Right renal pelvis (tissue), 4 donors: ENCODE data around the gene SPATS2L. TPM values are rescaled to one million over a fixed set of nuclear protein-coding genes. Genes with fewer than 3 reads are reported as not detected.

Experiments
- polyA plus RNA-seq, 4 donors: library from polyadenylated mRNA; unstranded; fragments of 120-200 nt; gene quantifications; one replicate each; pipeline ENCODE4 v1.2.1, GENCODE V29; 2013; ENCODE audit not compliant: insufficient read length in 4 of 4

The SPATS2L gene
- polyA plus RNA-seq, 4 donors, result 135 to 145 (median 142) TPM

Other genes starting within 250 kb of the SPATS2L start
- gene KCTD18, start 203.4 kb downstream of the SPATS2L start, polyA plus RNA-seq, result 10 to 100 TPM; 16.1 to 19.0 (median 17.4) TPM
- gene SGO2, start 219.5 kb downstream of the SPATS2L start, polyA plus RNA-seq, result 10 to 100 TPM; 12.7 to 15.4 (median 15.1) TPM